ENCODE data around the gene BLVRA. TPM values are rescaled to one million over a fixed set of nuclear protein-coding genes. Genes with fewer than 3 reads are reported as not detected.

Gene BLVRA
- polyA plus RNA-seq, 1 donor, result 52.7 TPM

GRCh38 chr7:43747328-43748105, 11.0 kb upstream of the BLVRA start:
- DNase-seq, result no peak

GRCh38 chr7:43749383-43749940, 9.0 kb upstream of the BLVRA start:
- DNase-seq, result no peak

GRCh38 chr7:43750016-43750887, 8.2 kb upstream of the BLVRA start:
- no peak for DNase-seq

DNA sequence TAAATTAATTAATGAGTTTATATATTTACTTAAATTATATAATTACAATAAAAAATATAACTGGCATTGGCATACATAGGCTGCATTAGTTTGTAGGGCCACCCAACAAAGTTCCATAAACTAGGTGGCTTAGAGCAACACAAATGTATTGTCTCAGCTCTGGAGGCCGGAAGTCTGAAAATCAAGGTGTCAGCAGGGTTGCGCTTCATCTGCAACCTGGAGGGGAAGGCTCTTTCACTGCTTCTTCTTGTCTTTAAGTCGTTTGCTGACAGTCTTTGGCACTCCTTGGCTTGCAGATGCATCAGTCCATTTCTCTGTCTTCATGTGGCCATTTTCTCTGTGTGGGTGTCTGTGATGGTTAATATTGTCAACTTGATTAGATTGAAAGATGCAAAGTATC, 6.1 kb upstream of the BLVRA start:
- DNase-seq, result no peak

GRCh38 chr7:43753271-43753810, 5.1 kb upstream of the BLVRA start:
- no peak for DNase-seq

GRCh38 chr7:43753843-43754242, 4.6 kb upstream of the BLVRA start:
- no peak for DNase-seq

DNA sequence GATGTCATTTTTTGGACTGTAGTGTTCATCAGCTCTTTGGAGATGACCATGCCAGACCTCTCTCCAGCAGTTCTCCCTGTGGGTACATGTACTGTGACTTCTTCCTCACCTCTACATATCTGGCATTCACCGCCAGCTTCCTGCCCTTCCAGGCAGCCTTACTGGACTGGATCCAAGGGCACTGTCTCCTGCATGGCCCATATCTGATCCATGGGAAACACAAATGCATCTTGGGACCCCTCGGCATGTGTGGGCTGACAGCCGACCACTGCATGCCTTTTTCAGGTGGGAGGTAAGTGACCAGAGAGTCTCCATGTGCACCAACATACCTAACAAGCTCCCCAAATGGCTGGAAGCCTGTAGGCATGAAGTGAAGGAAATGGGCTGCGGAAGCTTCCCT, 3.9 kb upstream of the BLVRA start:
- DNase-seq, result no peak

DNA sequence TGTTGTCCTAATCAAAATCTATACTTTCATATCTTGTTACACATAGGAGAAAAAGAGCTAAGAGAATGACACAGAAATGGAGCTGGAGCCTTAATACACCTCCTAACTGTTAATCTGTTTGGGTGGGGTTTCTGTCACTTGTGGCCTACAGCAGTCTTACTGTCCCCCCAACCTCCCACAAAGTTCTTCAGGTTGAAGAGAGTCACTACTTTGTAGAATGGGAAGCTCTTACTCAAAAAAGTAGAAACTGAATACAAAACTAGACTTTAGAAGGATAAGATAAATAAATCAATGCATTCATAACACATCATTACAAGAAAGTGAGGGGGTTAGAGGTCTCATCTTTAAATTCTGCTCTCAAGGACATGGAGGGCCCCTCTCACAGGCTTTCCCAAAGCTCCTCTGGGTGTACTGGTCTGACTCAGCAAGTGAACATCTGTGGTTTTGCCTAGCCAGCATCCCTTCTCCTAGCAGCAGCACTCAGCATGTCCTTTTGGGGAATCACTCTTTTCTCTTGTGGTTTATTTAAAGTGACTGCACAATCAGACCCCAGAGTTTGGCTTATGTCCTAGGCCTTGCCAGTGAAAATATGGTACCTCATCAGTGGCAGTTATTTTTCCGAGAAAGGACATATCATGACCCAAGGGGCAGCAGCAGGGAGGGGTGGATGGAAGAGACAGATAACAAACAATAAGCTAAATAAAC, 2.0 kb upstream of the BLVRA start:
- no peak for DNase-seq

GRCh38 chr7:43757073-43757720, 1.3 kb upstream of the BLVRA start:
- no peak for DNase-seq

DNA sequence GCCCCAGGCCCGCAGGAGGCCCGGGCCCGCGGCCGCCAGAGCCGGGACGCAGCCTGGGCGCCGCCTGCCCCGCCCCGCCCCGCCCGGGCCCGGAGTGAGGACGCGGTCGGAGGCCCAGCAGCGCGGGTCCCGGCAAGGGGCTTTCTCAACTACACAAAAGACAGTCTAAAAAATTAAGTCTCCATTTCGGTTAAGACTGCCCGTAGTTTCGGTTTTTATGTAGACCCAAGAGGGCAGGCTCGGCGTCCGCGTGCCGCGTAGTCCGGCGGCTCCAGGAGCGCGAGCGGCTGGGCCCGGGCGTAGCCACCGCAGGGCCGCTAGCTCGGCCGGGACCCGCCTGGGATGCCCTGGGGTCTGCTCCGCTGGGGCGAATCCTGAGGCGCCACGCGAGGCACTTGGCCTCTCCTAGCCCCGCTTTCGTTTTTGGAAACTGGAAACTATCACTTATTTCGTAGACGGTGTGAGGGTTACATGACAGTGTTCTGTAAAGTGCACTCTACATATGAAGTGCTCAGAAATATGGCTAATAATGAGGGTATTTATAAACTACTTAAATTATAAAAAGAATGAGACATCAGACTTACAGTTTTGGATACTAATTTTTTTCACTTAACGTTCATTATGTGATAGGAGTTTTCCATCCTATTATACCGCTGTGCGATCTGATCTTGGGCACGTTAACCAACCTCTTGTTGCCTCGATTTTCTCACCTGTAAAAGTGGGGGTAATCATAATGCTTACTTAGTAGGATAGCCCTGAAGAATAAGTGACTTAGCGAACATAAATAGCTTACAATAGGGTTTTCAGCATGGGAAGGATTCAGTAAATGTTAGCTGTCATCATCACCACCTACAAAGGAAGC, 573 bp downstream of the BLVRA start:
- DNase-seq, result no peak

DNA sequence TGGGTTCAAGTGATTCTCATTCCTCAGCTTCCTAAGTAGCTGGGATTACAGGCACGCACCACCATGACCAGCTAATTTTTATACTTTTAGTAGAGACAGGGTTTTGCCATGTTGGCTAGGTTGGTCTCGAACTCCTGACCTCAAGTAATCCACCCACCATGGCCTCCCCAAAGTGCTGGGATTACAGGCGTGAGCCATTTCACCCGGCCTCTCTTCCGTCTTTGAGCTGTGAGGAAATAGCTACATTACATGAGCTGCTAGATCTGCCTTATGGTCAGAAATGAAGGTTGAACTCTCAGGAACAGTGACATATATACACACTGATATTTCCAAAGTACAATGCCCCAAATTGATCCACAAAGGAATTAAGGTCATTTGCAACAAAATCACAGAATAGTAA, 2.4 kb downstream of the BLVRA start:
- no peak for DNase-seq

DNA sequence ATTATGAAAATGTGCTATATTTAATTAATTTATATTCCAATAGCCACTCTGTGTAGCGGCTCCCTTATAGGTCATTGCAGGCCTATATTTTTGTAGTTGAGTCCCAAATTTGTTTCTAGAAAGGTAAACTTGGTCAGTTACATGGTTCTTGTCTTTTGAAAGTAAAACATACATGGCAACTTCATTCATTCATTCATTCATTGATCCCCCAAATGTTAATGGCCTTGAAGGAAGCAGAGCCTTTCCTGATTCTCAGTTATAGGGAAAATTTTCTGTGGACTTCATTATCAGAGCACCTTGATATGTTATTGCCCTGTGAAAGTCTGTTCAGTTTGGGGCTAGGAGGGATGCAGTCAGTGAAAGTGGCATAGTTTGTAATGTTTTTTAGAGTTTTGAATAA, 2.9 kb downstream of the BLVRA start:
- no peak for DNase-seq

GRCh38 chr7:43761938-43762692, 3.6 kb downstream of the BLVRA start:
- DNase-seq, result no peak

GRCh38 chr7:43763183-43763582, 4.7 kb downstream of the BLVRA start:
- no peak for DNase-seq

DNA sequence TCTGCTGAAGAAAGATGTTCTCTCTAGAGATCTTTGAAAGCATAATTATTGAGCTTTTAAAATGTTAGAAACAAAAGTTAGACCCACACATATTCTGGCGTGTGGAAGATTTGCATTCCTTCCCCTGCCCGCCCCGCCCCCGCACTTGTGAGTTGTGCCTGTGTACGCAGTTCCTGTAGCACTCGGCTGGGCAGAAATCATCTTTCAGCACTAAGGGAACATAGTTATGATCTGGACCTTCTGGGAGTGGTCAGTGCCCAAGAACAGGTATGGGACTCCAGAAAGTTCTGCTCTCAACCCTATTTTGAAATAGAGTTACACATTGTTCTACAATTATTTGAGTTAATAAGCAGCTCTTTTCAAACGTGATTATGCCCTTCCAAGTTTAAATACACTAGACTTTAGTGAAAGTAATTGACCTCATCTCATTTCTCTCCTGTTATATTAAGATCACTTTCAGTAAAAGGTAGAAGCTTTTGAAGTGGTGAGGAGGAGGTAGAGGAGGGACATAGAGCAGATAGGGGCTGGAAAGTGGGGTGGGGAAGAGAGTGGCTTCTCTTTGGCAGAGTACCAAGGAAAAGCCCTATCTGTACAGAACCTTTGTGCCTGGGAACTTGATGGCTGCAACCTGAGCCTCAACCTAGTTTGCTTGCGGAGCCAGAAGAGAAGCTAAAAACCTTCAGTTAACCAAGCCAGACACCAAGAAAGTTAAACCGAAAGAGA, 5.7 kb downstream of the BLVRA start:
- no peak for DNase-seq

DNA sequence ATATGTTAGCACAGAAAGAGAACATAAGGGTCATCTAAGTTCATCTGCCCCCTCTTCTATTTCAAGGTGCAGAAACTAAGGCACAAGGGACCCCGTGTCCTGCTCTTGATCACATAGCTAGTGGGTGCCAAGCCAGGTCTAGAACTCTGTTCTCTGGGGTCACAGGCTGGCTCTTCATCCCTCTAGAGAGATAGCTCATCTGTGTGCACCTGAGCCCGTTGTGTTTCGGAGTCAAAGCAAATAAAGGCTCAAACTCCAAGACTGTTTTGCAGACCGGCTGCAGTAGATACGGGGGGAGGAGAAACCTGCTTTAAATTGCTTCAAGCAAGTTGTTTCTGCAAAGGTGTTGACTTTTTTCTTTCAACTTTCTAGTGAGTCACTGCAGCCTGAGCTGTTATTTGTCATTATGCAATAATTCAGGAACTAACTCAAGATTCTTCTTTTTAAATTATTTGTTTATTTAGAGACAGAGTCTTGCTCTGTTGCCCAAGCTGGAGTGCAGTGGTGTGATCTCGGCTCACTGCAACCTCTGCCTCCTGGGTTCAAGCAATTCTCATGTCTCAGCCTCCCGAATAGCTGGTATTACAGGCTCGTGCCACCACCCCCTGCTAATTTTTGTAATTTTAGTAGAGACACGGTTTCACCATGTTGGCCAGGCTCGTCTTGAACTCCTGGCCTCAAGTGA, 6.5 kb downstream of the BLVRA start:
- no peak for DNase-seq

DNA sequence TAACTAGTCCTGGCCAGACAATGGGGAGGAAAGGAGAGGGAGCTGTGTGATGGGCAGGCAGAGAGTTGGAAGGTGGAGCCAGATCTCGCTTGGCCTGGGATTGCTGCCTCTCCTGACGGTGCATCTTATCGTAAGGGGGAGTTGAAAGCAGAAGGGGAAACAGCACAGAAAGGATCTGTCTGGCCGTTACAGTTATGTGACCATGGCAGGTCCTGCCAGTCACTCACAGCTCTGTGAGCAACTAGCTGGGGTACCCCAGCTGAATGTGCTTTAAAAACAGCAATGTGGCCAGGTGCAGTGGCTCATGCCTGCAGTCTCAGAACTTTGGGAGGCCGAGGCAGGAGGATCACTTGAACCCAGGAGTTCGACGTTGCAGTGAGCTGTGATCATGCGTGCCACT, 8.1 kb downstream of the BLVRA start:
- DNase-seq, result no peak

- DNase-seq, result no peak
Measured at GRCh38 chr7:43767311-43767710, 8.8 kb downstream of the BLVRA start.
